ENCODE results near the gene IFITM2.
A peak's percentile ranks its signal among the peaks of the same experiment; 100 is the strongest.

The IFITM2 gene

GRCh38 chr11:289398-289711 is 18.3 kb upstream of the IFITM2 start:
- H3K9me3 Mint-ChIP-seq, result no peaks in the 10 kb centered on the region
- H3K36me3 Mint-ChIP-seq (ENCODE audit: low read depth), result peaks cover 6% of the 10 kb centered on the region
- peak overlapping the region; percentile 79 for H3K4me3 Mint-ChIP-seq
- no peak overlapping the region for H3K27ac Mint-ChIP-seq
- DNase-seq, result no peak
- H3K4me1 Mint-ChIP-seq, result peaks cover 54% of the 10 kb centered on the region
- no peak for TF ChIP-seq CTCF (IDR thresholded peaks at IDR 0.05)
- peaks cover 9% of the 10 kb centered on the region for H3K27me3 Mint-ChIP-seq (ENCODE audit: low read depth, poor library complexity)

GRCh38 chr11:289712-290620 is 17.6 kb upstream of the IFITM2 start:
- H3K4me3 Mint-ChIP-seq, result peak overlapping the region; percentile 79
- peak; percentile 13 for DNase-seq
- no peaks in the 10 kb centered on the region for H3K9me3 Mint-ChIP-seq
- peaks cover 6% of the 10 kb centered on the region for H3K36me3 Mint-ChIP-seq (ENCODE audit: low read depth)
- TF ChIP-seq CTCF (IDR thresholded peaks at IDR 0.05), result no peak
- peaks cover 52% of the 10 kb centered on the region for H3K4me1 Mint-ChIP-seq
- no peak overlapping the region for H3K27ac Mint-ChIP-seq
- H3K27me3 Mint-ChIP-seq (ENCODE audit: low read depth, poor library complexity), result peaks cover 9% of the 10 kb centered on the region

GRCh38 chr11:290621-291231 is 16.9 kb upstream of the IFITM2 start:
- no peaks in the 10 kb centered on the region for H3K9me3 Mint-ChIP-seq
- H3K4me1 Mint-ChIP-seq, result peaks cover 49% of the 10 kb centered on the region
- H3K4me3 Mint-ChIP-seq, result peak overlapping the region; percentile 79
- H3K27ac Mint-ChIP-seq, result peak overlapping the region; percentile 82
- DNase-seq, result no peak
- no peak for TF ChIP-seq CTCF (IDR thresholded peaks at IDR 0.05)
- H3K36me3 Mint-ChIP-seq (ENCODE audit: low read depth), result peaks cover 6% of the 10 kb centered on the region
- H3K27me3 Mint-ChIP-seq (ENCODE audit: low read depth, poor library complexity), result peaks cover 9% of the 10 kb centered on the region

- Mint-ChIP-seq H3K4me3 (peak overlapping the region; percentile 49), H3K9me3 (no peaks in the 10 kb centered on the region), H3K36me3 (ENCODE audit: low read depth) (peaks cover 6% of the 10 kb centered on the region), H3K27ac (peak overlapping the region; percentile 82), H3K4me1 (peaks cover 43% of the 10 kb centered on the region), H3K27me3 (ENCODE audit: low read depth, poor library complexity) (peaks cover 5% of the 10 kb centered on the region)
- no peak for TF ChIP-seq CTCF (IDR thresholded peaks at IDR 0.05)
- DNase-seq, result no peak
Observed at GRCh38 chr11:291281-292210, 16.1 kb upstream of the IFITM2 start.

- Mint-ChIP-seq H3K36me3 (ENCODE audit: low read depth) (peaks cover 6% of the 10 kb centered on the region), H3K27me3 (ENCODE audit: low read depth, poor library complexity) (peaks cover 5% of the 10 kb centered on the region), H3K4me1 (peaks cover 44% of the 10 kb centered on the region), H3K27ac (no peak overlapping the region), H3K9me3 (no peaks in the 10 kb centered on the region), H3K4me3 (no peak overlapping the region)
- TF ChIP-seq CTCF (IDR thresholded peaks at IDR 0.05), result no peak
- no peak for DNase-seq
Observed at GRCh38 chr11:292211-293121, 15.2 kb upstream of the IFITM2 start.

Measured in nephron progenitor cell (in vitro differentiated cells).